ENCODE measurements around the gene SNX10.

DNA sequence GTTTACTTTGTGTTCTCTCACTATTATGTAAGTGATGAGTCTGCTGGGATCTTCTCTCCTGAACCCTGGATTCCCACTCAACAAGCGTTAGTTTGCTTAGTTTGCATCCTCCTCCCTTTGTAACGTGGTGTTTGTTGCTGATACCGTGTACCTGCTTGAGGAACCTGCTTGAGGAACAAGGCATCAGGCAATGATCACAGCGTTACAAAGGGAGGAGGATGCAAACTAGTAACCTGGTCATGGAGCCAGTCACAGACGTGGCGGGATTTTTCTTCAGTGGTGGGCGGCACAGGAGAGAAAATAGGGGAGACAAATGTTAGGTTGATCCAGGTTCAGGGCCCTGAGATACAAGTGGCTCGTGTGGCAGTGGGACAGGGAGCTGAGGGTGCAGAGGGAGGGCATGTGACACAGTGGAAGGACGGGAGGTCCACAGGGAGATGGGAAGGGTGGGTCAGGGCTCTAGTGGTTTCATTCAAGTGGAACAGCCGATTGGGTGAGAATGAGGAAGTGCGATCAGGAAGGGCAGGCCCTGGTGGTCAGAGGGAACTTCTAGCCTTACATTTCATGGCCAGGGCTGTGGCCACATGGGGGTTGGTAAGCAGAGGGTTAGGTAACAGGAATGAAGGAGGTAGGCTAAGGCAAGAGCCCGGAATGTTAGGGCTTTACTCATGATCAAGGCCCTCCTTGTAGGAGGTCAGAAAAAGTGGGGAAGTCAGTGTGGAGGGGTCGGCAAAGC lies 38.0 kb downstream of the SNX10 start:
- no peak for TF ChIP-seq CTCF (IDR thresholded peaks at IDR 0.05)
- TF ChIP-seq EP300 (IDR thresholded peaks at IDR 0.05; ENCODE audit: low read depth) = no peak
